Kidney (tissue), 14 donors: ENCODE data around the gene MEGF10. TPM values are rescaled to one million over a fixed set of nuclear protein-coding genes. Genes with fewer than 3 reads are reported as not detected.

Experiments
- DNase-seq, 5 donors: peaks; one replicate each; pipeline ENCODE4 v3.0.0-alpha.2; 2013 to 2020
- FAIRE-seq: peaks from 2 replicates; lab custom pipeline; 2012; peaks lifted over from hg19 to GRCh38; lab: Jason Lieb, UNC
- H3K27ac ChIP-seq, 2 donors: one replicate each; pipeline ENCODE4 v1.7.0; 2013; ENCODE audit warnings: low read depth in 2 of 2, low read length in 2 of 2, inconsistent platforms in 1 of 2
- H3K27me3 ChIP-seq: one replicate; pipeline ENCODE4 v1.7.1; 2013; ENCODE audit warnings: low read length, inconsistent platforms; ENCODE audit not compliant: control insufficient read depth, insufficient read depth
- H3K36me3 ChIP-seq, 3 donors: one replicate each; pipeline versions ENCODE4 v1.7.0 to v1.7.1; 2013; ENCODE audit warnings: low read length in 3 of 3, control low read depth in 1 of 3, inconsistent platforms in 1 of 3; ENCODE audit not compliant: insufficient read depth in 3 of 3, control insufficient read depth in 2 of 3
- H3K4me1 ChIP-seq, 3 donors: one replicate each; pipeline versions ENCODE4 v1.7.0 to v1.7.1; 2013; ENCODE audit warnings: low read length in 3 of 3, inconsistent platforms in 1 of 3, low read depth in 1 of 3; ENCODE audit not compliant: control insufficient read depth in 2 of 3, insufficient read depth in 2 of 3
- H3K4me3 ChIP-seq, 3 donors: one replicate each; pipeline versions ENCODE4 v1.7.0 to v1.8.1; 2013; ENCODE audit warnings: low read length in 3 of 3, control low read depth in 1 of 3, inconsistent platforms in 1 of 3
- H3K9ac ChIP-seq, 3 donors: one replicate each; pipeline versions ENCODE4 v1.7.0 to v1.7.1; 2013; ENCODE audit warnings: low read length in 3 of 3, control low read depth in 1 of 3, inconsistent platforms in 1 of 3
- H3K9me3 ChIP-seq, 3 donors: one replicate each; pipeline versions ENCODE4 v1.7.0 to v1.7.1; 2013; ENCODE audit warnings: low read length in 3 of 3, control low read depth in 1 of 3, inconsistent platforms in 1 of 3; ENCODE audit not compliant: control insufficient read depth in 2 of 3, insufficient read depth in 1 of 3
- intact Hi-C: fragments of 100-400 bp; cut with DNase I; formaldehyde crosslinking; loops from one replicate; pipeline ENCODE4 v1.11.1; 2022
- polyA plus RNA-seq: library from polyadenylated mRNA; stranded (reverse); fragments of 350-450 nt; fragmentation: Illumina TruSeq; extraction: RNeasy Lipid Tissue Mini Kit (QIAGEN cat#74804); gene quantifications from one replicate; pipeline ENCODE4 v1.2.3, GENCODE V29; 2014; ENCODE audit warnings: low read depth, low replicate concordance; ENCODE audit not compliant: insufficient read depth
- total RNA-seq: library from RNA; stranded (reverse); fragmentation: NEBNext Ultra II Directional; extraction: Animal tissue kit (Norgen Biotek cat#: 25700); gene quantifications from one replicate; pipeline ENCODE4 v1.2.1, GENCODE V29; 2021
- TF ChIP-seq, protein P1 (sequence below): IDR thresholded peaks from 3 replicates; pipeline ENCODE4 v1.5.1; 2012; ENCODE audit warnings: mild to moderate bottlenecking, moderate library complexity, borderline replicate concordance; ENCODE audit not compliant: insufficient read depth; ENCODE audit errors: extremely low read depth
- donor health status: control.
- donor health status: control.
- donor health status: control.
- donor health status: control.
- donor health status: control.
- donor health status: DM: yes; HTN: yes; CAD: no.
- donor health status: Normal renal cell carcinoma (clear cell type).

MEGF10 gene
- total and polyA plus RNA-seq, 2 donors from 2014 or later = 0.09 to 0.25 TPM

DNA sequence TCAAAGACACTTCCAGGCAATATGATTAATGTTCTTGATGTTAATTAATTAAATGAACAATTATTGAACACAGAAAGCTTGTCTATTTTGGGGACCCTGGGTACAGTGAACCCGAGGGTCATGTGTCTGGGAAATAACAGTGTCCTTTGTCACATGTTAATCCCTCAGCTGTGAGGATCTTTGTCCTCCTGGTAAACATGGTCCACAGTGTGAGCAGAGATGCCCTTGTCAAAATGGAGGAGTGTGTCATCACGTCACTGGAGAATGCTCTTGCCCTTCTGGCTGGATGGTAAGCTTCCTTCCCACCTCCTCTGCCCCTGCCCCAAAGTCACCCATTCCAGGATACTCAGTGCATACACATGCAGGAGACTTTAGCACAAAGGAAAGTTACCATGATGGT lies 107.9 kb downstream of the MEGF10 start:
- no peaks in the 10 kb centered on the region for H3K9me3 ChIP-seq
- H3K4me1 ChIP-seq = no peaks in the 10 kb centered on the region
- no peak for FAIRE-seq
- TF ChIP-seq, protein P1, sequence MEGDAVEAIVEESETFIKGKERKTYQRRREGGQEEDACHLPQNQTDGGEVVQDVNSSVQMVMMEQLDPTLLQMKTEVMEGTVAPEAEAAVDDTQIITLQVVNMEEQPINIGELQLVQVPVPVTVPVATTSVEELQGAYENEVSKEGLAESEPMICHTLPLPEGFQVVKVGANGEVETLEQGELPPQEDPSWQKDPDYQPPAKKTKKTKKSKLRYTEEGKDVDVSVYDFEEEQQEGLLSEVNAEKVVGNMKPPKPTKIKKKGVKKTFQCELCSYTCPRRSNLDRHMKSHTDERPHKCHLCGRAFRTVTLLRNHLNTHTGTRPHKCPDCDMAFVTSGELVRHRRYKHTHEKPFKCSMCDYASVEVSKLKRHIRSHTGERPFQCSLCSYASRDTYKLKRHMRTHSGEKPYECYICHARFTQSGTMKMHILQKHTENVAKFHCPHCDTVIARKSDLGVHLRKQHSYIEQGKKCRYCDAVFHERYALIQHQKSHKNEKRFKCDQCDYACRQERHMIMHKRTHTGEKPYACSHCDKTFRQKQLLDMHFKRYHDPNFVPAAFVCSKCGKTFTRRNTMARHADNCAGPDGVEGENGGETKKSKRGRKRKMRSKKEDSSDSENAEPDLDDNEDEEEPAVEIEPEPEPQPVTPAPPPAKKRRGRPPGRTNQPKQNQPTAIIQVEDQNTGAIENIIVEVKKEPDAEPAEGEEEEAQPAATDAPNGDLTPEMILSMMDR = no peak
- H3K27ac ChIP-seq = no peak overlapping the region
- no peak overlapping the region for H3K4me3 ChIP-seq
- no peak for DNase-seq
- H3K27me3 ChIP-seq = no peaks in the 10 kb centered on the region
- intact Hi-C loops = no loop called here
- H3K36me3 ChIP-seq = no peaks in the 10 kb centered on the region
- H3K9ac ChIP-seq = no peak overlapping the region

DNA sequence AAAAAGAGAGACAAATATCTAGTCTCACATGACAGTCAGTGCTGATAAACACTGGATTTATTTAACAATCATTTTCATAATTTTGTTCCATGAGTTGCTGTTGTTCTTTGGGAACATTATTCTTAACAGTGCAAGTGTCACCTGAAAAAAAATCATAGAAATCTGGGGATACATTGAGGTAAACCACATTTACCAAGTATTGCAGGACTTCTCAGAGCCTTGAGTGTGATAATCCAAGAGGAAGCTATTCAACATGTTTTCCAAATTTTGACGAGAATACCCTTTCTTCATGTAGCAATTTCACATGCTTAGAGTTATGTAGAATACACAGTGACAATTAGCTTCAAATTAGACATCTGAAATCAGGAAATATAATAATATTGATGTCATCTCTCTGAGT lies 108.5 kb downstream of the MEGF10 start:
- Histone ChIP-seq H3K36me3 (no peaks in the 10 kb centered on the region), H3K9ac (no peak overlapping the region), H3K9me3 (no peaks in the 10 kb centered on the region), H3K4me3 (no peak overlapping the region), H3K27me3 (no peaks in the 10 kb centered on the region), H3K4me1 (no peaks in the 10 kb centered on the region), H3K27ac (no peak overlapping the region)
- FAIRE-seq (no peak), DNase-seq (no peak)
- TF ChIP-seq, protein P1 = no peak
- intact Hi-C loops = no loop called here

DNA sequence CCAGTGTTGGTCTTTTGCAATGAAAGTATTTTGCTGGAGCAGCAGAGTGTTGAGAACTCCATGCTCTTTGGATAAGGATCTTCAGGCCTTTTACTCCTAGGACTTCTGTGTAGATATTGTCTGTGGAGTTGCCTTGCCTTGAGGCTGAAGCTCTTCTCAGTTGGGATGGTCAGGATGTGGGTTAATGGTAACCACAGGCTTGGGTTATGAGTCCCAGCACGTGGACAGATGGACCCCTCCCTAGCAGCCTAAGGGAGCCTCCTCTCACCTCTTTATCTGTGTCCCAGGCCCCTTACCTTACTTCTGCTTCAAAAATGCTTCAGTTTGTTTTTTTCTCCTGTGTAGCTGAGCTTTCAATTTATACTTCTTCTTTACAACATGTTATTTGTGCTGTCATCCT lies 109.9 kb downstream of the MEGF10 start:
- H3K36me3 ChIP-seq = no peaks in the 10 kb centered on the region
- H3K27ac ChIP-seq = no peak overlapping the region
- FAIRE-seq (no peak), DNase-seq (no peak)
- no peaks in the 10 kb centered on the region for H3K9me3 ChIP-seq
- no peaks in the 10 kb centered on the region for H3K4me1 ChIP-seq
- intact Hi-C loops = no loop called here
- H3K4me3 ChIP-seq = no peak overlapping the region
- no peaks in the 10 kb centered on the region for H3K27me3 ChIP-seq
- H3K9ac ChIP-seq = no peak overlapping the region
- TF ChIP-seq, protein P1 = no peak
